GM13977 (cell line): ENCODE data around the gene PHF19.

ENCODE experiments used
- DNase-seq: peaks from one replicate; pipeline ENCODE4 v3.0.0; 2012; ENCODE audit warnings: low spot score
- in situ Hi-C: fragments of 300-500 bp; cut with MboI; formaldehyde crosslinking; loops from one replicate; pipeline ENCODE4 v1.12.0; 2022; ENCODE audit warnings: low sequenced_read_pairs, low pct_unique_long_range_greater_than_20kb, mixed read lengths, inconsistent platforms; ENCODE audit not compliant: unreplicated experiment
- TF ChIP-seq, protein P1 (sequence below): IDR thresholded peaks from 2 replicates; pipeline ENCODE4 v1.5.1; 2012; ENCODE audit warnings: mild to moderate bottlenecking, control low read depth; ENCODE audit not compliant: insufficient read depth; ENCODE audit errors: extremely low read depth, missing control alignments

The PHF19 gene

DNA sequence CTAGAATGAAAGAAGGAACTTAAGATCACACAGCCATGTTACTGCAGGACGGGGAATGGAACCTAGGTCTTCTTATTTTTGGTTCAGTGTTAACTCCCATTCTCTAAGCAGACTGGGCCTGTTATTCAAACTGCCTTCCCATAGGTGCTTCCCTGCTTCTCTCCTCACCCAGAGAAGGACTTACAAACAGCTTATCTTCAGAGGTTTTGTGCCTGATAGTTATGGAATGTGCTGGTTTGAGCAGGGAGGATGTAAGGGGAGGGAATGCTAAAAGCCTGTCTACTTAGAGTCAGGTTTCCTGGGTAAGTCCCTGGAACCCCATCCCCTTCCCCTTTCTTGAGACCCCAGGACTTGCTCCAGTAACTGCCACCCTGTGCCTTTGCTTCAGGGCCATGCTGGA is 30.1 kb downstream of the PHF19 start:
- in situ Hi-C loops = no loop called here
- TF ChIP-seq, protein P1, sequence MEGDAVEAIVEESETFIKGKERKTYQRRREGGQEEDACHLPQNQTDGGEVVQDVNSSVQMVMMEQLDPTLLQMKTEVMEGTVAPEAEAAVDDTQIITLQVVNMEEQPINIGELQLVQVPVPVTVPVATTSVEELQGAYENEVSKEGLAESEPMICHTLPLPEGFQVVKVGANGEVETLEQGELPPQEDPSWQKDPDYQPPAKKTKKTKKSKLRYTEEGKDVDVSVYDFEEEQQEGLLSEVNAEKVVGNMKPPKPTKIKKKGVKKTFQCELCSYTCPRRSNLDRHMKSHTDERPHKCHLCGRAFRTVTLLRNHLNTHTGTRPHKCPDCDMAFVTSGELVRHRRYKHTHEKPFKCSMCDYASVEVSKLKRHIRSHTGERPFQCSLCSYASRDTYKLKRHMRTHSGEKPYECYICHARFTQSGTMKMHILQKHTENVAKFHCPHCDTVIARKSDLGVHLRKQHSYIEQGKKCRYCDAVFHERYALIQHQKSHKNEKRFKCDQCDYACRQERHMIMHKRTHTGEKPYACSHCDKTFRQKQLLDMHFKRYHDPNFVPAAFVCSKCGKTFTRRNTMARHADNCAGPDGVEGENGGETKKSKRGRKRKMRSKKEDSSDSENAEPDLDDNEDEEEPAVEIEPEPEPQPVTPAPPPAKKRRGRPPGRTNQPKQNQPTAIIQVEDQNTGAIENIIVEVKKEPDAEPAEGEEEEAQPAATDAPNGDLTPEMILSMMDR = no peak
- DNase-seq = no peak

DNA sequence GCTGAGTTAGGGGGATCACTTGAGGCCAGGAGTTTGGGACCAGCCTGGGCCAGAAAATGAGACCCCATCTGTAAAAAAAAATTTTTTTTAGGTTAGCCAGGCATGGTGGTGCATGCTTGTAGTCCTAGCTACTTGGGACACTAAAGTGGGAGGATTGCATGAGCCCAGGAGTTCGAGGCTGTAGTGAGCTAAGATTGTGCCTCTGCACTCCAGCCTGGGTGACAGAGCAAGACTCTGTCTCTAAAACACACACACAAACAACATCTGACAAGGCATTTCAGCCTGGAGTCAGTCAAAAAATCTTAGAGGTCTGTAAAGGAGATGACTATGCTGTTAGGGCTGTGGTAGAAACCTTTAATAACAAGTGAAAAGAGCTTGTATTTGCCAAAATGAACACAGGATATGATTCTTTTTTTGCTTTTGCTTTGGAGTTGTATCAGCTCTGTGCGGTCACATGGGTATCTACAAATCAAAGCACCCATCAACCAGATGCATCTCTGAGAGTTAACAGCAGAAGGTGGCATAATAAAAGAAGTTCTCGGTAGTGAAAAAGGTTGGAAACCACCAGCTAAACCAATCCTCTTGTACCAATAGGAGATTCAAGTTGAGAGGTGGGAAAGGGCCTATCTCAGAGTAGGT is 30.6 kb downstream of the PHF19 start:
- DNase-seq = no peak
- in situ Hi-C loops = no loop called here
- TF ChIP-seq, protein P1 = no peak

DNA sequence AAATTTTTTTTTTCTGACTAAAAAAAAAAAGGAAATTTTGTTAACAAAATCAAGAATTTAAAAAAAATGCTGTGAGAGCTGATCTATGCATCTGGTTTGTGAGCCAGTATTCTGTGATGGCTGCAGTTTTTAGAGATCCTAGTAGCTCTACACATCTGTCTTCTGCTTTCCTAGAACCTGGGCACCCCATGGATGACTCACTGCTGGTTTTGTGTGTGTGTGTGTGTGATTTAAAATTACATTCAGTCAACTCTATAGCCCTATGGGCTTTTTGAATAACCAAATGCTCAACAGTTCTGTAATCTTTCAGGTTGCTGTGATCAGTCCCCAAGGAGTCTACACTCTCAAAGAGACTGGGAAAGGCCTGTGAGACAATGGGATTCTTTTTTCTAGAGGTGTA is 31.7 kb downstream of the PHF19 start:
- DNase-seq = no peak
- TF ChIP-seq, protein P1 = no peak
- in situ Hi-C loops = no loop called here

DNA sequence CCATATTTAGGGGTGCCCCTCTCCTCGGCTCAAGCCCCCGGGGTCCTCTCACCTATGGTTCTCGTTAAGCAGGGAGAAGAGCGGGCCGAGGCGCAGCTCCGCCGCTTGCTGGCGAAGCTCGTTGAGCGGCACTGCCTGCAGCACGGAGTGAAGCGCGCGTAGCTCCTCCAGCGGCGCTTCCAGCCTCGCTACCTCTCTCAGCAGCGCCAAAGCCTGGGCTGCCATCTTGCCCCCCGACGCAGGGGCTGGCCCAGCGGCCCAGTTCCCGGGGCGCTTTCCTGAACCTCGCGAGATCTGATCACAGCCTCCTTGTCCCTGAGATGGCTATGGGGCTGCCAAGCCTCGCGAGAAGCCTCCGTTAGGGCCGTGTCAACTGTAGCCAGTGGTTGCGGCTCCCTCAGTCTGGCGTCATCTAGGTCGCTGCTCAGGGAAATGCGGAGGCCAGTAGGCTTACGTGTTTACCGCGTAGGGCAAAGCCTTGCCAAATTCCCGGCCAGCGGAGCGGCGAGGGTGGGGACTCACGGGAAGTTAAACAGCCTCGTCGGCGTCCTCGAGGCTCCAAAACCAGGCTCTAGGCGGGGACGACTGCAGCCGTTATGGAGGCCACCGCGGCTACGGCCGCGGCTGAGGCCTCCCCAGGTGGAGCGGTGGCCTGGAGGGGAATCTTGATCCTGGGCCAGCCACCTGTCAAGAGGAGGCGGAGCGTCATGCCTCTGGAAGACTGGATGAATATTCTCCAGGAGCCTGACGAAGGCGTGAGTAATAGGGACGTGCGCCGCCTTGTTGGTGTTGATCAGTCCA is 34.1 kb downstream of the PHF19 start, which contains the start of gene PSMD5:
PSMD5 (minus strand) TSS at position 238 of the 801 bp plus-strand sequence; CDS start at position 225, 13 bp downstream.
- in situ Hi-C loops = no loop called here
- TF ChIP-seq, protein P1 = no peak
- peak; percentile 96 for DNase-seq

DNA sequence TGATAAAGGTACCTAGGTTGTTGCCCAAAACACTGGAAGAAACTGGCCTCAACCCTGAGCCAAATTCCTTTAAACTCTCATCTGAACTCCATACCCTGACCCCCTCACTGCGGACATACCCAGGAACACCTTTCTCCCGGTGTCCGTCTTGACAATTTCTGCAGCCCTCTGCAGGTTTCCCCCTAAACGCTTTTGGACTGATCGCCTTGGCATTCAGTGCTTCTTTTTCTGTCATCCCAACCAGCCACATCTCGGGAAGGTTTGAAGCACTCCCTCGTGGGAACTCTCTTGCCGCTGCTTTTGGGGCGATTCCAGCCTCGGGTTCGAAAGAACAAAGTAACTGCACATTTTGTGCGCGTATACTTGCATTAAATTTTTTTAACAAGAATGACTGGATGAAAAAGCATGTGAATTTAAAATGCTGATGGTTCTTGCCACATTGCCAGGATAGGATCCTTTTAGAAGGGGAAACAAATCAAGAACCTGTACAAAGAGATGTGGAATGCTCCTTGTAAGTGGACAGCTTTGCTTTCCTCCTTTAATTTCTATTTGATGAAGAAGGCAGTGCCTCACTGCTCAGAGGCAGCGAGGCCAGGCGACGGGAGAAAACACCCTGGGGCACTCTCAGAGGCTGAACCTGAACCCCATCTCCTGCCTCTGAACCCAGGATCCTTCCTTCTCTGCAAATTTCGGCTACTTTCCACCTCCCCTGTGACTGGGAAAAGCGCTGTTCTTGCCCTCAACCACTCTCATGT is 34.9 kb downstream of the PHF19 start:
- DNase-seq = no peak
- TF ChIP-seq, protein P1 = no peak
- in situ Hi-C loops = no loop called here

DNA sequence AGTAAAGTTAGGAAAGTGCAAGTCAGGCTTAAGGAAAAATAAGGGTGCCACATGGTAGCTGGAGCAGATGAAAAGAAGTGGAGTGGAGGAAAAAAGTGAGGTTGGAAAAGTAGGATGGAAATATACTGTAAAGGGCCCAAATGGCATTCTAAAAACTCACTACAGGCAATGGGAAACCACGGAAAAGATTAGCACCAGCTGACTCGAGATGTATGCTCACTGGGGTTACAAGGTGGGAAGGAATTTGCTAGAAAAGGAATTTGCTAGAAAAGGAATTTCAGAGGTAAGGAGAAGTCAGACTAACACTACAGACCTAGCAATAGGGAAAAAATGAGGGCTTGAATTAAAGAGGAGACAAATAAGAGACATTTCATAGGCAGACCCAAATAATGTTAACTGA is 37.8 kb downstream of the PHF19 start:
- in situ Hi-C loops = no loop called here
- DNase-seq = no peak
- TF ChIP-seq, protein P1 = no peak
